A673 (cell line): Measurements from ENCODE around the gene TNFSF12. TPM values are rescaled to one million over a fixed set of nuclear protein-coding genes. Genes with fewer than 3 reads are reported as not detected.
A peak's percentile ranks its signal among the peaks of the same experiment; 100 is the strongest.

ENCODE experiments used
- Bru-seq: library from RNA; stranded (reverse); fragments of 400-500 nt; gene quantifications from one replicate; lab custom pipeline; 2021; lab: Mats Ljungman, UMichigan
- BruChase-seq, 2 experiments: library from RNA; stranded (reverse); fragments of 400-500 nt; gene quantifications; one replicate each; lab custom pipeline; 2021; lab: Mats Ljungman, UMichigan
- BruUV-seq: library from RNA; stranded (reverse); fragments of 400-500 nt; replicated peaks from 2 replicates; lab custom pipeline; 2021; lab: Mats Ljungman, UMichigan
- CTCF ChIA-PET: fragments of 300-600 bp; sonication (Branson Sonifier 250); formaldehyde crosslinking; loops from one replicate; lab custom pipeline; 2022; ENCODE audit warnings: antibody characterized with exemption; lab: Charles Lee
- POLR2A ChIA-PET: fragments of 300-600 bp; sonication (Branson Sonifier 250); formaldehyde crosslinking; loops from one replicate; lab custom pipeline; 2022; ENCODE audit warnings: antibody characterized with exemption; ENCODE audit not compliant: low non-redundant PET; lab: Charles Lee
- DNase-seq: peaks from one replicate; pipeline ENCODE4 v3.0.0-alpha.2; 2015; ENCODE audit warnings: low spot score
- H3K27ac ChIP-seq: fragments of 200-600 bp; sonication (generic); 2 replicates; pipeline ENCODE4 v1.5.1; 2016; ENCODE audit warnings: mixed run types, low read depth, mild to moderate bottlenecking, mixed read lengths, antibody characterized with exemption, low read length; ENCODE audit not compliant: poor library complexity, severe bottlenecking
- H3K27me3 ChIP-seq: fragments of 200-600 bp; sonication (generic); replicated peaks from 2 replicates; pipeline ENCODE4 v1.6.1; 2017; ENCODE audit warnings: mixed run types, low read depth, mild to moderate bottlenecking, mixed read lengths, antibody characterized with exemption, low read length; ENCODE audit not compliant: insufficient read depth, poor library complexity
- H3K36me3 ChIP-seq: fragments of 200-600 bp; sonication (generic); 2 replicates; pipeline ENCODE4 v1.6.1; 2016; ENCODE audit warnings: mixed run types, mild to moderate bottlenecking, mixed read lengths, antibody characterized with exemption, low read length; ENCODE audit not compliant: insufficient read depth, poor library complexity, severe bottlenecking
- H3K4me1 ChIP-seq: fragments of 200-600 bp; sonication (generic); 2 replicates; pipeline ENCODE4 v1.6.1; 2017; ENCODE audit warnings: mixed run types, mild to moderate bottlenecking, mixed read lengths, antibody characterized with exemption, low read length; ENCODE audit not compliant: insufficient read depth, poor library complexity, severe bottlenecking
- H3K4me3 ChIP-seq: fragments of 200-600 bp; sonication (generic); 2 replicates; pipeline ENCODE4 v1.5.1; 2016; ENCODE audit warnings: low read depth, mixed run types, mild to moderate bottlenecking, mixed read lengths, low read length; ENCODE audit not compliant: poor library complexity, severe bottlenecking
- H3K9me3 ChIP-seq: fragments of 200-600 bp; sonication (generic); 2 replicates; pipeline ENCODE4 v1.6.1; 2016; ENCODE audit warnings: mixed run types, low read depth, mild to moderate bottlenecking, mixed read lengths, antibody characterized with exemption, low read length; ENCODE audit not compliant: poor library complexity, severe bottlenecking
- EZH2 ChIP-seq: fragments of 200-600 bp; sonication (generic); IDR thresholded peaks from 2 replicates; pipeline ENCODE4 v1.6.1; 2017; ENCODE audit warnings: borderline replicate concordance, low read depth, mild to moderate bottlenecking, mixed read lengths, antibody characterized with exemption, low read length; ENCODE audit not compliant: poor library complexity, severe bottlenecking
- intact Hi-C: fragments of 100-400 bp; cut with micrococcal nuclease; formaldehyde crosslinking; loops from one replicate; pipeline ENCODE4 v1.10.0; 2022; ENCODE audit not compliant: unreplicated experiment
- long read RNA-seq: library from polyadenylated mRNA; stranded (forward); transcript quantifications from one replicate; pipeline ENCODE4 v2.0.0, GENCODE V29; 2022
- total RNA-seq: library from RNA; stranded (reverse); gene quantifications from 2 replicates; pipeline ENCODE4 v1.2.3, GENCODE V29; 2021
- TF ChIP-seq, protein P1 (sequence below): fragments of 300-800, 200-600 bp; sonication (generic); conservative IDR thresholded peaks from 2 replicates; pipeline ENCODE4 v1.5.1; 2017; ENCODE audit warnings: low read depth, mild to moderate bottlenecking, antibody characterized with exemption, low read length, moderate library complexity, mixed read lengths

TNFSF12 gene, protein sequence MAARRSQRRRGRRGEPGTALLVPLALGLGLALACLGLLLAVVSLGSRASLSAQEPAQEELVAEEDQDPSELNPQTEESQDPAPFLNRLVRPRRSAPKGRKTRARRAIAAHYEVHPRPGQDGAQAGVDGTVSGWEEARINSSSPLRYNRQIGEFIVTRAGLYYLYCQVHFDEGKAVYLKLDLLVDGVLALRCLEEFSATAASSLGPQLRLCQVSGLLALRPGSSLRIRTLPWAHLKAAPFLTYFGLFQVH
- total RNA-seq: 0.55 and 0.75 TPM in 2 replicates
- Bru-seq, nascent RNA: not detected
- not detected for BruChase-seq, experiment 1, labeled RNA remaining after a 2-hour chase
- BruChase-seq, experiment 2, labeled RNA remaining after a 6-hour chase: percentile 16 among the genes with signal in this experiment
- long read RNA-seq, partial matches to known transcripts: 0 of 1 reads
- long read RNA-seq, other reads (novel, unspliced or antisense): 0 of 1 reads

DNA sequence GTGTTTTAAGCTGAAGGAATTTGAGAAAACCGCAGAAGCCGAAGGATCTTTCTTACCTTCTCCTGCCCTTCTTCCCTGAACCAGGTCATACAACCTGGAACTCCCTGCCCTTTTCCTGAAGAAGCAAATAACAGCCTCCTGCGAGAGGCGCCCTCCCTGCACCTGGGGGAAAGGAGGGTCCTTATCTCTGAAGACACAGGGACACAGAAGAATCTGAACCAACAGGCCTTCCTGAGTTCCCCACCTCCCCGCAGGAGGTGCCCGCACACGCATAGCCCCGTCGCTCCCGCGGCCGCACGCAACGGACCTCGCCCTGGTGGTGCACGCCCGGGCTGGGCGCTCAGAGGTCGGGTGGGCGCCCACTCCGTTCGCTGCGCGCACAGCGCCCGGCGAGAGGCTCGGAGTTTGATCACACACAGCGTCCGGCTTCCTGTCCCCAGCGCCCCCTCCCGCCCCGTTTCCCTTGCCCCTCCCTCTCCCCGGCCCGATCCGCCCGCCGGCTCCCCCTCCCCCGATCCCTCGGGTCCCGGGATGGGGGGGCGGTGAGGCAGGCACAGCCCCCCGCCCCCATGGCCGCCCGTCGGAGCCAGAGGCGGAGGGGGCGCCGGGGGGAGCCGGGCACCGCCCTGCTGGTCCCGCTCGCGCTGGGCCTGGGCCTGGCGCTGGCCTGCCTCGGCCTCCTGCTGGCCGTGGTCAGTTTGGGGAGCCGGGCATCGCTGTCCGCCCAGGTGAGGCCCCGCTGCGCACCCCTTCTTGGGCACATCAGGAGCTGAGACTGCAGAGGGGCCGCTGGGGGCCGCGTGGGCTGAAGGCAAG lies at the start of gene TNFSF12:
TSS of gene TNFSF12 (plus strand) at position 474 of the 816 bp plus-strand sequence. CDS start at position 570, 96 bp downstream.
- peak within 1 kb of the TSS; percentile 30 for H3K27ac ChIP-seq
- peak within 1 kb of the TSS; percentile 53 for H3K4me3 ChIP-seq
- ChIA-PET POLR2A (interaction anchor here (0.5 kb wide), 1 partner anchor 28 kb away, joined by 3 read pairs; no protein-coding TSS in a partner anchor), CTCF (interaction anchor here (0.6 to 1.2 kb wide), 2 partner anchors 9 to 12 kb away, joined by 3 to 9 read pairs; no protein-coding TSS in a partner anchor)
- TF ChIP-seq EZH2: no peak
- TF ChIP-seq, protein P1, sequence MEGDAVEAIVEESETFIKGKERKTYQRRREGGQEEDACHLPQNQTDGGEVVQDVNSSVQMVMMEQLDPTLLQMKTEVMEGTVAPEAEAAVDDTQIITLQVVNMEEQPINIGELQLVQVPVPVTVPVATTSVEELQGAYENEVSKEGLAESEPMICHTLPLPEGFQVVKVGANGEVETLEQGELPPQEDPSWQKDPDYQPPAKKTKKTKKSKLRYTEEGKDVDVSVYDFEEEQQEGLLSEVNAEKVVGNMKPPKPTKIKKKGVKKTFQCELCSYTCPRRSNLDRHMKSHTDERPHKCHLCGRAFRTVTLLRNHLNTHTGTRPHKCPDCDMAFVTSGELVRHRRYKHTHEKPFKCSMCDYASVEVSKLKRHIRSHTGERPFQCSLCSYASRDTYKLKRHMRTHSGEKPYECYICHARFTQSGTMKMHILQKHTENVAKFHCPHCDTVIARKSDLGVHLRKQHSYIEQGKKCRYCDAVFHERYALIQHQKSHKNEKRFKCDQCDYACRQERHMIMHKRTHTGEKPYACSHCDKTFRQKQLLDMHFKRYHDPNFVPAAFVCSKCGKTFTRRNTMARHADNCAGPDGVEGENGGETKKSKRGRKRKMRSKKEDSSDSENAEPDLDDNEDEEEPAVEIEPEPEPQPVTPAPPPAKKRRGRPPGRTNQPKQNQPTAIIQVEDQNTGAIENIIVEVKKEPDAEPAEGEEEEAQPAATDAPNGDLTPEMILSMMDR: no peak
- intact Hi-C loops: no loop called here
- H3K36me3 ChIP-seq: no peaks in the 10 kb centered on the region
- DNase-seq: no peak
- H3K27me3 ChIP-seq: no peaks in the 10 kb centered on the region
- H3K4me1 ChIP-seq: no peaks in the 10 kb centered on the region
- H3K9me3 ChIP-seq: no peaks in the 10 kb centered on the region
- no TSS peak for BruUV-seq

DNA sequence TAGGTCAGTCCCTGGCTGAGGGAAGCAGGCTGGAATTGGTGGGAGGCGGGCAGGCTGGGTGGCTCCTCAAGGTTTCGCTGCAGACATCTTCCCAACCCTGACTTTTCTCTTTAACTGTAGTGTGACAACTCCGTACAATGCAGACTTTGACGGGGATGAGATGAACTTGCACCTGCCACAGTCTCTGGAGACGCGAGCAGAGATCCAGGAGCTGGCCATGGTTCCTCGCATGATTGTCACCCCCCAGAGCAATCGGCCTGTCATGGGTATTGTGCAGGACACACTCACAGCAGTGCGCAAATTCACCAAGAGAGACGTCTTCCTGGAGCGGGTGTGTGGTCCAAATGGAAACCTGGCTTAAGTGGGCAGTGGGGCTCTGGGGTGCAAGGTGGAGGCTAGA lies 49.7 kb upstream of the TNFSF12 start:
- ChIA-PET POLR2A (no interaction called here), CTCF (no interaction called here)
- Histone ChIP-seq H3K9me3 (no peaks in the 10 kb centered on the region), H3K27me3 (no peaks in the 10 kb centered on the region), H3K27ac (no peak overlapping the region), H3K4me3 (no peak overlapping the region), H3K4me1 (no peaks in the 10 kb centered on the region), H3K36me3 (peaks cover 90% of the 10 kb centered on the region)
- no peak for DNase-seq
- intact Hi-C loops: no loop called here
- BruUV-seq: no TSS peak
- TF ChIP-seq, protein P1: no peak
- no peak for TF ChIP-seq EZH2

DNA sequence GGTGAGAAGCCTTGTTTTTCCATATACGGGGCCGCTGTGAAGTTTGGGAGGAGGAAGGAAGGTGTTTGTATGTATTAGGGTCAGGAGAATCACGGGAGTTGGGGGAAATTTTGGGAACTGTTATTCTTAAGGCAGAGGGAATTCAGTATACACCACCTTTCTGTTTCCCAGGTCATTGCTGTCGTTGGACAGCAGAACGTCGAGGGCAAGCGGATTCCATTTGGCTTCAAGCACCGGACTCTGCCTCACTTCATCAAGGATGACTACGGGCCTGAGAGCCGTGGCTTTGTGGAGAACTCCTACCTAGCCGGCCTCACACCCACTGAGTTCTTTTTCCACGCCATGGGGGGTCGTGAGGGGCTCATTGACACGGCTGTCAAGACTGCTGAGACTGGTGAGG lies 47.1 kb upstream of the TNFSF12 start:
- ChIA-PET POLR2A (no interaction called here), CTCF (no interaction called here)
- no peak for DNase-seq
- Histone ChIP-seq H3K4me1 (no peaks in the 10 kb centered on the region), H3K36me3 (peaks cover 96% of the 10 kb centered on the region), H3K27ac (no peak overlapping the region), H3K27me3 (no peaks in the 10 kb centered on the region), H3K9me3 (no peaks in the 10 kb centered on the region), H3K4me3 (no peak overlapping the region)
- intact Hi-C loops: no loop called here
- TF ChIP-seq, protein P1: no peak
- TF ChIP-seq EZH2: no peak
- BruUV-seq: no TSS peak
